HepG2 (cell line): ENCODE measurements around the gene R3HDM4.

Experiments
- CTCF ChIP-seq: sonication (generic); formaldehyde crosslinking; IDR thresholded peaks from 2 replicates; pipeline ENCODE4 v1.5.0; 2020; ENCODE audit warnings: mild to moderate bottlenecking, missing genetic modification reagents, moderate library complexity
- KDM6A ChIP-seq: IDR thresholded peaks from 2 replicates; pipeline ENCODE4 v1.6.1; 2016; ENCODE audit warnings: low read depth
- MAZ ChIP-seq, 2 experiments: sonication (generic) in 1 of 2; formaldehyde crosslinking in 1 of 2; IDR thresholded peaks; 2 replicates each; pipeline versions ENCODE4 v1.5.0 to v1.6.1; 2012 to 2020; ENCODE audit warnings: low read depth in 2 of 2, mild to moderate bottlenecking in 2 of 2, borderline replicate concordance in 1 of 2, improper control_type of control experiment in 1 of 2, low read length in 1 of 2, missing genetic modification reagents in 1 of 2, moderate library complexity in 1 of 2
- POLR2A ChIP-seq, 2 experiments: IDR thresholded peaks; 2 replicates each; pipeline ENCODE4 v1.6.1; 2011; ENCODE audit warnings: low read depth in 2 of 2, low read length in 2 of 2, mild to moderate bottlenecking in 1 of 2, moderate library complexity in 1 of 2; ENCODE audit not compliant: insufficient read depth in 1 of 2
- POLR2AphosphoS5 ChIP-seq: IDR thresholded peaks from 2 replicates; pipeline ENCODE4 v1.6.1; 2012; ENCODE audit warnings: low read depth, low read length
- RBM22 ChIP-seq: fragments of 200-400 bp; formaldehyde crosslinking; optimal IDR thresholded peaks from 2 replicates; pipeline ENCODE3; 2017; ENCODE audit warnings: mild to moderate bottlenecking, low read length, moderate library complexity
- RXRA ChIP-seq: sonication (generic); formaldehyde crosslinking; IDR thresholded peaks from 2 replicates; pipeline ENCODE4 v1.5.1; 2020; ENCODE audit warnings: missing genetic modification reagents
- ZNF367 ChIP-seq: sonication (generic); formaldehyde crosslinking; IDR thresholded peaks from 2 replicates; pipeline ENCODE4 v1.4.0; 2020; ENCODE audit warnings: missing genetic modification reagents, borderline replicate concordance
- ZNF580 ChIP-seq: IDR thresholded peaks from 2 replicates; pipeline ENCODE4 v1.6.1; 2016; ENCODE audit warnings: low read depth, borderline replicate concordance
- ZNF644 ChIP-seq: IDR thresholded peaks from 2 replicates; pipeline ENCODE4 v1.6.1; 2016; ENCODE audit warnings: low read depth

- TF ChIP-seq ZNF580 (CRISPR knock-in tag) (no peak), ZNF644 (CRISPR knock-in tag) (no peak), ZNF367 (CRISPR knock-in tag) (no peak), RXRA (CRISPR knock-in tag) (no peak), POLR2A (IDR thresholded peaks at IDR 0.05; ENCODE audit: insufficient read depth in 1 of 2, low read depth in 2 of 2, low read length in 2 of 2) (no peak), POLR2AphosphoS5 (no peak), CTCF (CRISPR knock-in tag) (no peak), RBM22 (no peak), MAZ (IDR thresholded peaks at IDR 0.05; ENCODE audit: borderline replicate concordance, low read depth, low read length) (no peak), MAZ (CRISPR knock-in tag; IDR thresholded peaks at IDR 0.05; ENCODE audit: low read depth) (no peak), KDM6A (CRISPR knock-in tag) (no peak)
These were observed 9.7 kb downstream of the R3HDM4 start for GRCh38 chr19:903266-903797.
